Heart left ventricle (tissue), 13 donors: ENCODE results near the gene IFNLR1.

Experiments
- CTCF ChIP-seq, 12 donors: fragments of 200-600 bp; sonication (generic) in 4 of 12; IDR thresholded peaks; one replicate each; pipeline versions ENCODE4 v1.5.0 to v1.8.0; 2018 to 2022; ENCODE audit warnings: antibody characterized with exemption in 12 of 12, mild to moderate bottlenecking in 5 of 12
- POLR2A ChIP-seq, 2 donors: fragments of 450-650 bp; IDR thresholded peaks; one replicate each; pipeline ENCODE4 v1.6.1; 2017; ENCODE audit warnings: antibody characterized with exemption in 2 of 2, mild to moderate bottlenecking in 2 of 2, moderate library complexity in 2 of 2
- donor health status: ischemic (EF 13 %, LVEDD 7.1; RV severe dilation, severe dysfunction).
- donor health status: DM: no; HTN: yes; CAD: no.
- donor health status: DM: no; HTN: no; CAD: no.
- donor health status: ischemic (EF 25% LVEDD 6.9; RV normal size, moderate dysfunction).
- donor health status: ischemic (EF 25% LVEDD 5.7; RV mildly dilated, moderate dysfunction).
- donor health status: ischemic (EF 35%, LVEDD 5.7; RV mildly dilated, moderate dysfunction).
- donor health status: nonischemic (EF 11% LVEDD 7.7; RV severe dilation, severe dysfunction).
- donor health status: DM: yes; HTN: yes; CAD: no.
- donor health status: PGD.
- donor health status: ischemic (EF 29% LVEDD 5.4; RV normal size, mild dysfunction).
- donor health status: nonischemic (EF 23%, LVEDD 6.1; RV moderate dilation, normal function).

- TF ChIP-seq CTCF (IDR thresholded peaks at IDR 0.05) = no peak
- TF ChIP-seq POLR2A (IDR thresholded peaks at IDR 0.05) = no peak
Measured at GRCh38 chr1:24133819-24134218, 53.3 kb downstream of the IFNLR1 start.
